ENCODE data around the gene CDCA5.
"Not testable (repeated sequence)": the region's sequence is repeated elsewhere in the genome, so short reads cannot be mapped to it uniquely, and the experiment has no call there.

The CDCA5 gene

DNA sequence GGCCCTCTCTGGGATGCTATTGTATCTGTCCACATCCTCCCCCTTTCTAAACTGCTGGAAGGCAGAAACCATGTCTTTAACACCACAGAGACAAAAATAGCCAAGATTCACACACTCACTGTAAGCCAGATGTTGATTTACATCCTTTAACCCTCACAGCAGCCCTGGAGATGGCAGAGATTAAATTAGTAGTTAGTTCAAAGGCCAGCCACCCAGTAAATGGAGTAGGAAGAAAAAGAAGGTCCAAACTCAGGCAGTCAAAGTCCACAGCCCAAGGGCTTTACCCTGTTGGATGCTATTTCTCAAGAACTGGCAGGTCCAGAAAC is 35.8 kb upstream of the CDCA5 start:
- DNase-seq (ENCODE audit: low read depth in 2 of 2) = no peak

DNA sequence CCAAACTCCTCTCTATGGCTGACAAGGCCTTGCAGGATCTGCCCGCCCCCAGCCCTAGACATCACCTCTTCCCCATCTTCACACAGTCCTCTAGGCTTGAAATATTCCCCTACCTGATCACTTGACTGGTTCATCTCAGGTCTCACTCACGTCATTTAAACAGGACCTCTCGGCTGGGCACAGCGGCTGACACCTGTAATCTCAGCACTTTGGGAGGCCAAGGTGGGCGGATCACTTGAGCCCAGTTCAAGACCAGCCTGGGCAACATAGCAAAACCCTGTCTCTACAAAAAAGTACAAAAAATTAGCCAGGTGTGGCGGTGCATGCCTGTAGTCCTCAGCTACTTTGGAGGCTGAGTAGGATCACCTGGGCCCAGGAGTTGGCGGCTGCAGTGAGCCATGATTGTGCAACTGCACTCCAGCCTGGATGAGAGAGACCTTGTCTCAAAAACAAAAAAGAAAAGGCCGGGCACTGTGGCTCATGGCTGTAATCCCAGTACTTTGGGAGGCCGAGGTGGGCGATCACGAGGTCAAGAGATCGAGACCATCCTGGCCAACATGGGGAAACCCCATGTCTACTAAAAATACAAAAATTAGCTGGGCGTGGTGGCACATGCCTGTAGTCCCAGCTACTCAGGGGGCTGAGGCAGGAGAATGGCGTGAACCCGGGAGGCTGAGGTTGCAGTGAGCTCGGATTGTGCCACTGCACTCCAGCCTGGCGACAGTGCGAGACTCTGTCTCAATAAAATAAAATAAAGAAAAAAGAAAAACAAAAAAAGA is 35.2 kb upstream of the CDCA5 start:
- not testable (repeated sequence) for DNase-seq (ENCODE audit: low read depth in 2 of 2)

DNA sequence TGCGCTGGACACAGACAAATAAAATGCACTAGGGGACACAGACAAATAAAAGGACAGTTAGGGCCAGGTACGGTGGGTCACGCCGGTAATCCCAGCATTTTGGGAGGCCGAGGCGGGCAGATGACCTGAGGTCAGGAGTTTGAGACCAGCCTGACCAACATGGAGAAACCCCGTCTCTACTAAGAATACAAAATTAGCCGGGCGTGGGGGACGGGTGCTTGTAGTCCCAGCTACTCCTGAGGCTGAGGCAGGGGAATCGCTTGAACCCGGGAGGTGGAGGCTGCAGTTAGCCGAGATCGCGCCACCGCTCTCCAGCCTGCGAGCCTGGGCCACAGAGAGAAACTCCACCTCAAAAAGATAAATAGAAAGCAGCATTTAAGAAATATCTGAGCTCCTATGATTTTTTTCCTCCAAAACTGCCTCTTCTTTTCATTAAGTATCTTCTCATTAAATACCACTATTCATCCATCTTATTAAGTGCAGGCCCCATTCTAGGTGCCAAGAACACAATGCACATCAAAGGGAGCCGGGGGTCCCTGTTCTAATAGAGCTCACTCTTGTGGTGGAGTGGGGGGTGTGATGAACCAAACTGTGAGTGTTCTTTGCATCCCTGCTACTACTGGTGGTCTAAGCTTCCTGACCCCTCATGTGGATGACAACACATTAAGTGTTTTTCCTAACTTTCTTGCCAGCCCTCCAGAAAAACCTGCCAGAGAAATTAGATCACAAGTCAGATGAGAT is 34.4 kb upstream of the CDCA5 start:
- DNase-seq (ENCODE audit: low read depth in 2 of 2) = no peak

GRCh38 chr11:65117206-65118096 is 33.6 kb upstream of the CDCA5 start, which contains the start of gene ZNHIT2:
Gene ZNHIT2 (minus strand): TSS chr11:65117701. CDS start chr11:65117653, 48 bp downstream.
- DNase-seq (ENCODE audit: low read depth in 2 of 2) = peak; percentile 100

- peak; percentile 63 to 64 for DNase-seq (ENCODE audit: low read depth in 2 of 2)
Observed at GRCh38 chr11:65116370-65117205, 32.7 kb upstream of the CDCA5 start.

DNA sequence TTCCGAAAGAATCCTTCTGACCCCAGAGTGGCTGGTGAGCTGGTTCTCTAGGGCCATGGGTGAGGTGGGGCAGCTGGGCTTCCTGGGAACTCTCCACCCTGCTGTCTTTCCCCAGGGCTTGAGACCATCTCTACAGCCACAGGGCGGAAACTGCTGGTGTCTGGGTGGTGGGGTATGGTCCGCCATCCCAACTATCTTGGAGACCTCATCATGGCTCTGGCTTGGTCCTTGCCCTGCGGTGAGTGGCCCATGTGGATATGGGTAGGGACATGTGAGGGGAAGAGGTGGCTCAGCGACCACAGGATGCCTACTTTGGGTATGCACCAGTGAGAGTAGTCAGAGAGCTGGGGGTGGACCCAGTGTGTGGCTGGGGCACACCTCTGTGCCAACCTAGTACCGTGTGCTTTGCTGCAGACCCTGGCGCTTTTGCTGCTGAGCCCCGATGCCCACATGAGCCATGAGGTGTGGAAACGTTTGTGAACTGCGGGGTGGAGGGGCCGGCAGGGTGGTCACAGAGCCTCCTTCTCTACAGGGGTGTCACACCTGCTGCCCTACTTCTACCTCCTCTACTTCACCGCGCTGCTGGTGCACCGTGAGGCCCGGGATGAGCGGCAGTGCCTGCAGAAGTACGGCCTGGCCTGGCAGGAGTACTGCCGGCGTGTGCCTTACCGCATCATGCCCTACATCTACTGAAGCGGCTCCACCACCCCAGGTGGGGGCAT is 31.7 kb upstream of the CDCA5 start:
- no peak for DNase-seq (ENCODE audit: low read depth in 2 of 2)

DNA sequence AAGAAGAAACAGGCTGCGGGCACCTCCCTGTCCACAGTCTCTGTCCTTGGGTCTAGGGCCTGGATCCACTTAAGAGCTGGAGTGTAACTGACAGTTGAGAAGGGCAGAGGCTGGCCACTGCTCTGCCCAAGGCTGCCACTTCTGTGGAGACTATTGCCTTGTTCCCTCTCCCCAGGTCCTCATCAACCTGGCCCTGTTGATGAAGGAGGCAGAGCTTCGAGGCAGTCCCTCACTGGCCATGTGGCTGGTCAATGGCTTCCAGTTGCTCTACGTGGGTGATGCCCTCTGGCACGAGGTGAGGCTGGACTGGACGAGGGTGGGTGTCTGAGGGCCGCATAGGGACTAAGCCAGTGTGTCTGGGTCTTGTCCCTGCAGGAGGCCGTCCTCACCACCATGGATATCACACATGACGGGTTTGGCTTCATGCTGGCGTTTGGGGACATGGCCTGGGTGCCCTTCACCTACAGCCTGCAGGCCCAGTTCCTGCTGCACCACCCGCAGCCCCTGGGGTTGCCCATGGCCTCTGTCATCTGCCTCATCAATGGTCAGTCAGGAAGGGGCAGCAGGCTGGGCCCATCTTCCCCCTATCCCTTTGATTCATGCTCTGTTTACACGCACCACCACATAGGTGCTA is 30.8 kb upstream of the CDCA5 start:
- DNase-seq (ENCODE audit: low read depth in 2 of 2) = no peak

- DNase-seq (ENCODE audit: low read depth in 2 of 2) = no peak
Observed at GRCh38 chr11:65113839-65114238, 30.0 kb upstream of the CDCA5 start.

GRCh38 chr11:65113361-65113756 is 29.5 kb upstream of the CDCA5 start:
- DNase-seq (ENCODE audit: low read depth in 2 of 2) = no peak

DNA sequence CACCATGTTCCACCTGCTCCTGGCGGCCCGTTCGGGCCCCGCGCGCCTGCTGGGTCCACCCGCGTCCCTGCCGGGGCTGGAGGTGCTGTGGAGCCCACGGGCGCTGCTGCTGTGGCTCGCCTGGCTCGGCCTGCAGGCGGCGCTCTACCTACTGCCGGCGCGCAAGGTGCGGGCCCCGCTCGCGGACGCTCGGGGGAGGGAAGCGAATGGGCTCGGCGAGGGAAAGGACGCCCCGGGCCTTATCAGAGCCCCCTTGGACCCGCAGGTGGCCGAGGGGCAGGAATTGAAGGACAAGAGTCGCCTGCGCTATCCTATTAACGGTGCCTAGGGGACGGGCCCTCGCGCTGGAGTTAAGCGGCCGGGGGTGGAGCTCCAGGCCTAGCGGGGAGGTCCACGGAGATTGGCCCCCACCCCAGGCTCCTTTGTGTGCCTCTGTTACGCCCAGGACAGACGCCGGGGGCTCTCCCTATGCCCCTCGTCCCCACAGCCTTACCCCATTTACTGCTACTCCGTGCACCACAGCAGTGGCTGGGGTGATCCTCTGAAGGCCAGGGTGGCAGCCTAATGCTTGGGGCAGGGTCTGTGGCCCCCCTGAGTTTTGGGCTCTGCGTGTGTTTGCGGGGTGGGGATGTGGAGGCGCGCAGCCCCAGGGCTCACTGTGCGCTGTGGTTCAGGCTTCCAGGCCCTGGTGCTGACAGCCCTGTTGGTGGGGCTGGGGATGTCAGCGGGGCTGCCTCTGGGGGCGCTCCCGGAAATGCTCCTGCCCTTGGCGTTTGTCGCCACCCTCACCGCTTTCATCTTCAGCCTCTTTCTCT is 28.9 kb upstream of the CDCA5 start:
- peak; percentile 56 to 66 for DNase-seq (ENCODE audit: low read depth in 2 of 2)

GRCh38 chr11:65111744-65112545 is 28.1 kb upstream of the CDCA5 start, which contains the start of gene TM7SF2:
Gene TM7SF2 (plus strand): TSS chr11:65111872. CDS start chr11:65112016, 144 bp downstream.
- peak; percentile 88 to 94 for DNase-seq (ENCODE audit: low read depth in 2 of 2)

- DNase-seq (ENCODE audit: low read depth in 2 of 2) = no peak
Observed at GRCh38 chr11:65111159-65111743, 27.4 kb upstream of the CDCA5 start.

DNA sequence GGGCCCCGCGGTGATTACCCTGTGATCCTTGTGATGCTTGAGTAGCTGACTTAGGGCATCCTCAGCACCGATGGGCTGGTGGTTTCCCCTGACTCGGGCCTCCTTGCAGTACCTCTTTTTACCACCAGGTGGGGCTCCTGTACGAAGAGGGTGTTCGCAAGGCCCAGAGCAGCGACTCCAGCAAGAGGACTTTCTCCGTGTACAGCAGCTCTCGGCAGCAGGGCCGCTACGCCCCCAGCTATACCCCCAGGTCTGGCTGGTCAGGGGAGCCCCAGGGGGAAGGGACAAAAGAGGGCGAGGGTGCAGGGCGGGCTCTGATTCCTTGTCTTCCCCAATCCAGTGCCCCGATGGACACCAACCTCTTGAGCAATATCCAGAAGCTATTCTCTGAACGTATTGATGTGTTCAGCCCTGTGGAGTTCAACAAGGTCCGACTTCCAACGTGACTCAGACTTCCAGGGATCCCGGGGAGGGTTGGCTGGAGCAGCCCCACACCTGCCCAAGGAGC is 26.6 kb upstream of the CDCA5 start:
- DNase-seq (ENCODE audit: low read depth in 2 of 2) = peak; percentile 84 to 93

DNA sequence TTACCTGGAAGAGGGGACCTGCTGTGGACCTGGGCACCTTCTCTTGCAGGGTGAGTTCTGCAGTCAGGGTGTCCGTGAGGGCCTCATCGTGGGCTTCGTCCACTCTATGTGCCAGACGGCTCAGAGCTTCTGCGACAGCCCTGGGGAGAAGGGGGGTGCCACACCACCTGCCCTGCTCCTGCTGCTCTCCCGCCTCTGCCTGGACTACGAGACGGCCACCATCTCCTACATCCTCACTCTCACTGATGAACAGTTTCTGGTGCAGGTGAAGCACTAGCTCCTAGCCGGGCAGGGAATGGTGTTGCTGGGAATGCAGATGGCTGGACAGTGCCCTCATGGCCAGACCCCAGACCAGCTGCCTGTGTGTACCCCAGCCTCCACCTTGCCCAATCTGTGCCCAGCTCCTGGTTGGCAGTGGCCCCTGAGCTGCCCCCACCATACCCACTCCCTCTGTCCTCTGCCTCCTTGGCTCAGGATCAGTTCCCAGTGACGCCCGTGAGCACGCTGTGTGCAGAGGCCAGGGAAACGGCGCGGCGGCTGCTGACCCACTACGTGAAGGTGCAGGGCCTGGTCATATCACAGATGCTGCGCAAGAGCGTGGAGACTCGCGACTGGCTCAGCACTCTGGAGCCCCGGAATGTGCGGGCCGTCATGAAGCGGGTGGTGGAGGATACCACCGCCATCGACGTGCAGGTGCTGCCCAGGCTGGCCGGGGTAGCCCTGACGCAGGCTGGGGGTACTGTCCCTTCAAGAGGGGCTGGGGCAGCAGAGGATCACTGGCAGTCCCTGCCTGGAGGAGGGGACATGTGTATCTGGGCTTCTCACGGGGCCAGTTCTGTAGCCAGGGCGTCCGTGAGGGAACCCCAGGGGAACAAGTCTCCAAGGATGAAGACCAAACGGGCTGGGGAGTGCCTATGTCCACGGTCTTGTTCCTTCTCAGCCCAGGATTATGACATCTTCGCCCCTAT is 25.7 kb upstream of the CDCA5 start:
- no peak for DNase-seq (ENCODE audit: low read depth in 2 of 2)

GRCh38 chr11:65108469-65109123 is 24.8 kb upstream of the CDCA5 start:
- no peak for DNase-seq (ENCODE audit: low read depth in 2 of 2)

Data from stimulated activated CD4-positive, alpha-beta T cell treated with anti-CD3 and anti-CD28 coated beads, Interleukin-15, amount 100 ng/mL, for 48 hours (primary cell).